HEK293T (cell line): ENCODE measurements around the gene CSNK1G3.

Experiments used
- BHLHE40 ChIP-seq: fragments of 450-650 bp; IDR thresholded peaks from 2 replicates; pipeline ENCODE4 v1.6.1; 2016; ENCODE audit warnings: mild to moderate bottlenecking, moderate library complexity, borderline replicate concordance
- FOXK2 ChIP-seq: fragments of 450-650 bp; IDR thresholded peaks from 2 replicates; pipeline ENCODE4 v1.6.1; 2016; ENCODE audit warnings: mild to moderate bottlenecking
- FOXM1 ChIP-seq: fragments of 450-650 bp; IDR thresholded peaks from 2 replicates; pipeline ENCODE4 v1.6.1; 2017; ENCODE audit warnings: mild to moderate bottlenecking, borderline replicate concordance
- HDGF ChIP-seq: fragments of 450-650 bp; IDR thresholded peaks from 2 replicates; pipeline ENCODE4 v1.6.1; 2017; ENCODE audit warnings: antibody characterized with exemption, borderline replicate concordance
- LEF1 ChIP-seq: fragments of 450-650 bp; IDR thresholded peaks from 2 replicates; pipeline ENCODE4 v1.6.1; 2017; ENCODE audit warnings: mild to moderate bottlenecking, borderline replicate concordance
- SP1 ChIP-seq: fragments of 450-650 bp; IDR thresholded peaks from 2 replicates; pipeline ENCODE4 v1.6.1; 2017
- SUZ12 ChIP-seq: fragments of 450-650 bp; IDR thresholded peaks from 2 replicates; pipeline ENCODE4 v1.6.1; 2016; ENCODE audit warnings: mild to moderate bottlenecking
- TARDBP ChIP-seq: fragments of 450-650 bp; IDR thresholded peaks from 2 replicates; pipeline ENCODE4 v1.6.1; 2016

- TF ChIP-seq BHLHE40 (no peak), TARDBP (no peak), FOXK2 (no peak), FOXM1 (no peak), SP1 (no peak), SUZ12 (no peak), LEF1 (no peak), HDGF (no peak)
Observed at GRCh38 chr5:123524146-123524545, 12.2 kb downstream of the CSNK1G3 start.
